Measurements from ENCODE around the gene FOSL2.

FOSL2 gene

DNA sequence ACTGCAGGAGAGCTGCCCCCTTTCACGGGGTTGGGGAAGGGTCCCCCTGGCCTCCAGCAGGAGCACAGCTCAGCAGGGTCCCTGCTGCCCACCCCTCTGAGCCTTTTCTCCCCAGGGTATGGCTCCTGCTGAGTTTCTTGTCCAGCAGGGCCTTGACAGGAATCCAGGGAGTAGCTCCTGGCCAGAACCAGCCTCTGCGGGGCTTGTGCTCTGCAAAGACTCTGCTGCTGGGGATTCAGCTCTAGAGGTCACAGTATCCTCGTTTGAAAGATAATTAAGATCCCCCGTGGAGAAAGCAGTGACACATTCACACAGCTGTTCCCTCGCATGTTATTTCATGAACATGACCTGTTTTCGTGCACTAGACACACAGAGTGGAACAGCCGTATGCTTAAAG is 21.2 kb downstream of the FOSL2 start:
- no peak for DNase-seq

DNA sequence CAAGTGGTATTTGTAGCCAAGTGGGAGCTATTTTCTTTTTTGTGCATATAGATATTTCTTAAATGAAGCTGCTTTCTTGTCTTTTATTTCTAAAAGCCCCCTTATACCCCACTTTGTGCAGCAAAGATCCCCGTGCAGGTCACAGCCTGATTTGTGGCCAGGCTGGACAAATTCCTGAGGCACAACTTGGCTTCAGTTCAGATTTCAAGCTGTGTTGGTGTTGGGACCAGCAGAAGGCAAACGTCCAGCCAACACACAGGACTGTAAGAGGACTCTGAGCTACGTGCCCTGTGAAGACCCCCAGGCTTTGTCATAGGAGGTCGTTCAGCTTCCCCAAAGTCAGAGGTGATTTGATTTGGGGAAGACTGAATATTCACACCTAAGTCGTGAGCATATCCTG is 21.9 kb downstream of the FOSL2 start:
- no peak for DNase-seq

DNA sequence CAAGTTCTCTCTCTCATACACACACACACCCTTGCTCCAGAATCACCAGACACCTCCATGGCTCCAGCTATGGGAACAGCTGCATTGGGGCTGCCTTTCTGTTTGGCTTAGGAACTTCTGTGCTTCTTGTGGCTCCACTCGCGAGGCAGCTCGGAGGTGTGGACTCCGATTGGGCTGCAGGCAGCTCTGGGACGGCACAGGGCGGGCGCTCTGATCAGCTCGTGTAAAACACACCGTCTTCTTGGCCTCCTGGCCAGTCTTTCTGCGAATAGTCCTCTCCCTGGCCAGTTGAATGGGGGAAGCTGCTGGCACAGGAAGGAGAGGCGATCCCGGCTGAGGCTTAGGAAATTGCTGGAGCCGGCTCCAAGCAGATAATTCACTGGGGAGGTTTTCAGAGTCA is 22.4 kb downstream of the FOSL2 start:
- DNase-seq, result no peak

DNA sequence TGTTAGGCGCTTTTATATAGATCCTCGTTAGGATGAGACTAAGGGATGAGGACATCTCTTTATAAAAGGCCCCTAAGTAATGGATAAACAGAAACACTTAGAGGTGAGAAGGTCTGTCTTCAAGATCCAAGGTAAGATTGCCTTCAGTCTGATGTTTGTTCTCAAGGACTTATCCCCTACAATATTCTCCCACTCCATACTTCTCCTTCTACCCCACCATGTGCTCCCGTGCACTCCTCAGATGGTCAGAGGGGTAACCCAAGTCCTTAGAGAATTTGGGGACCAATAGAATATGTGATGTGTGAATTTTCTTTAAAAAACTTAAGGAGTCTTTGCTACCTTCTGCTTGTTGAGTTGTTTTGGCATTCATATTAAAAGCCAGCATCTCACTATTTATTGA is 23.1 kb downstream of the FOSL2 start:
- no peak for DNase-seq

DNA sequence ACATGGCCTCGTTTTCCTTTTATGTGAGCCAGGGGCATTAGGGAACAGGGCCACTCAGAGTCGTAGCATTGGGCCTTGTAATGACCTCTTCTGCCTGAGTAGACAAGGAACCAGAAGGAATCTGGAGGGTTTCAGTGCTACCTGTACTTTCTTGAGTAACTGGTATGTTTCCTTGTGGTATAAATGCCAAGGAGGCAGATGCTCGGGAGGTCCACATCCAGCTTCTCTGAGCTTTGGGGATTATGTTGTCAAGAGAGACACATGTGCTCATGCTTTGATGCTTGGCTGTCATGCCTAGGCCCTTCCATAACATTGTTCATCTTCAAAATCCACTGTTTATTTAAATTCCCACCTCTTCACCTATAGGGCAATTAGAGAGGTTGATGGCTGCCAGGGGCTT is 26.3 kb downstream of the FOSL2 start:
- DNase-seq, result no peak

- DNase-seq, result no peak
Measured at GRCh38 chr2:28419443-28420270, 27.0 kb downstream of the FOSL2 start.

DNA sequence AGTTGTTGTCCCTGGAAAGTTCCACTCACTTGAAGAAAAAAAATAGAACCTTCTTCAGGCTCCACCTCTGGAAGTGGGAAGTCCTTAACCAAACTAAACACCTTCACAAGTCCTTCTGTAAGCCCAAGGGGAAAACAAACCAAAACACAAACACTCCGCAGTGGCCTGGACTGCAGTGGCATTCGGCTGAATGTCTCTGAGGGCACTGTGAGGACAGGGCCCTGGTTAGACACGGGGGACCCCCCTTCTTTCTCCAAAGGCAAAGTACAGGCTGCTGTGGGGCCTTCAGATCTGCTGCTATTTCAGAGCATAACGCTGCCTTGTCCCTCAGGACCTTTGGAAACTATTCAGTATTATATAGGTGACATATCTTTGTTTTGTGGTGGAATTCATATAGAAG is 28.1 kb downstream of the FOSL2 start:
- no peak for DNase-seq

- DNase-seq, result no peak
Measured at GRCh38 chr2:28422908-28423741, 30.5 kb downstream of the FOSL2 start.

DNA sequence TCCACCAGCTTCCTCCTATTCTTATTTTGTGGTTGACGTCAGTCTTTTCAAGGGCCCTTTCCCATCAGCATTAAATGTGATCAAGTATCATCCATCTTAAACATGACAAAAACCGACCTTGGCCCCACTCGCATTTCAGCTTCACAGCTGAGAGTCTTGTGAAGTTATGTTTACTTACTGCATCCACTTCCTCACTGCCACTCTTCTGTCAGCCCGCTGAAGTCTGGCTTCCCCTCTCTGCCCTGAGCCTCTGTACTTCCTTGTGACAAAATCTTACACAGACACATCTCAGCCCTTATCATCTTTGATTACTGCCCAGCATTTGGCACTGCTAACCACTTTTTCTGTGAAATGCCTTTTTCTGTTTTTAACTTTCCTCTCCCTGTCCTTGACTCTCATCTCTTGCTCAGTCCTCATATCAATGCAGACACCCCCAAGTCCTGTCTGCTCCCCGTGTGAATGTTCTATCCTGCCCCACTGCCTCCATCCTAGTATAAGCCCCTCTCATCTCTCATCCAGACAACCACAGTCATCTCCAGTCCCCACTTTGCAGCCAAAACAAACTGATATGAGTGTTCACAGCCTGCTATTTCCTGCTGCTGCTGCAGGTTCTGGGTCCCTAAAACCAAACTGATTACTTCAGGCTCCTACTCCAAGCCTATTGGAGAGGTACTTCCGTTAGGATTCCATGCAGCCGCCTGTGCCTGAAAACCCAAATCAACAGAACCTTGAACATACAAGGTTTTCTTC is 31.4 kb downstream of the FOSL2 start:
- DNase-seq, result no peak

DNA sequence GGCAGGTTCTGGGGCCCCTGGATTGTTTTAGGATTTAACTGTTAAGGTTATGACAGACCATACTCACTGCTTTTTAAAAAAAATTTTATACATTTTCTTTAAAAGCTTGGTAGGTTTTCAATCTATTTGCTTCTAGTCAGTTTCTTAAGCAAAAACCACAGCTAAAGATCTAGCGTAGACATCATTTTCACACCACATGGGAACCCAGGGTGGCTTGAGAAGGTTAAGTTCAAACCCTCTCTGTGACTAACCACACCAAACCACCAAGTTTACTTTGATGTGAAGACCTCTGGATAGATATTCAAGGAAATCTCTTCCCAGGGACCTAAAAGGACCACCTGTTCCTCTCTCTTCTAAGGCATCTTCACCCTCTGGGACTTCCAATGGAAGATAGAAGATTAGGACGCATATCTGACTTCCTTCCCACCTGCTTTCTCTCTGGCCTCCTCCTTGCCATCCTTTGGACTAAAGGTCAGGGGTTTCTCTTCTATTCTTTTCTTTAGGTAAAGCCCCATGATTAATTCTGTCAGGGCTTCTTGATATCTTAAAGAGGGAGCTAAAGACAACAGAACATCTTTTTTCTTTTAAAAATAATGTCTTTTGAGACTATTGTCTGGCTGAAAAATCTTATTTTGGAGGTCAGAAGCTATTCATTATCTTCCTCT is 32.3 kb downstream of the FOSL2 start:
- no peak for DNase-seq

GRCh38 chr2:28425464-28425835 is 32.8 kb downstream of the FOSL2 start:
- no peak for DNase-seq

- no peak for DNase-seq
Measured at GRCh38 chr2:28427741-28428415, 35.2 kb downstream of the FOSL2 start.

GRCh38 chr2:28428486-28428885 is 35.8 kb downstream of the FOSL2 start:
- DNase-seq, result no peak

GRCh38 chr2:28429636-28430376 is 37.1 kb downstream of the FOSL2 start:
- no peak for DNase-seq

DNA sequence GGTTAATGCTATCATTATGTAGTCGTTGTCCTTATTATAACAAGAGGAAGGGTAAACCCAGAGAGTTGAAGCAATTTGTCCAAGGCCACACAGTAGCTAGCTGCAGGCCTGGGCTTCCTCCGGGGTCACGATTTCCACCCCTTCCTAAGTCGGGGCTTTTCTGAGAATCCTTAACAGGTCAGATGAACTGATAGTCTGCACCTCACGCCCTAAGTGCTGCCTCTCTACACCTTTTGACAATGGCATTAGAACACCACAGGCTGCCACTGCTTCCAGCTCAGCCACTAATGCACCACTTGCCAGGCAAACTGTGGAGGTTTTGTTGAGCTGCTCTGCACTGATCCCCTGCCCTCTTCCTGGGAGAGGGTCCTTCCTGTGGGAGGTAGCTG is 37.7 kb downstream of the FOSL2 start:
- DNase-seq, result no peak

DNA sequence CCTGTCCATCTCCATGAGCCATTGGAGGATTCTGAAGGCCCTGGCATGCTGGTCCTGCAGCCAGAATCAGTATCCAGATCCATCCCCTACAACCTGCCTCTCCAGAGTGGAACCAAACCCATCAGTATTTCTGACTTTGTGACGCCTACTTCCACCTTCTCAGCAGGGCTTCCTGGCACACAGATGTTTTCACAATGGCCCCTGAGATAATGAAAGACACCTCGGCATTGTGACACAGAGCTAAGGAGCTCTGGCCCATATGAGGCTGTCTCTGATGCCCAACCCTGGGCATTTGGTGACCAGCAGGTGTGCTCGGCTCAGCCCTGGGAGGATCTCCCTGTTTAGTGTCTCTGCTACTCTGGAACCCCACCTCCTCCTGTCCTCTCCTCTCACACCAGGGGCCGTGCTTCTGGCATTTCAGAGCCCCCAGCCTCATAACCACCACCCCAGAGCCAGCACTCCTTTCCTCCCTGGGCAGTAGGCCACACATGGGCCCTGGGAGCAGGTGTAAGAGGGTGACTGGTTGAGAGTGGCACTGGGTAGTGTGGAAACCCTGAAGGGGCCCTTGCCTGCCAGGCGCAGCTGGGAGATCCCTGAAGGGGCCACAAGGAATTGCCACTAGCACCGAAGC is 38.2 kb downstream of the FOSL2 start:
- DNase-seq, result no peak

DNA sequence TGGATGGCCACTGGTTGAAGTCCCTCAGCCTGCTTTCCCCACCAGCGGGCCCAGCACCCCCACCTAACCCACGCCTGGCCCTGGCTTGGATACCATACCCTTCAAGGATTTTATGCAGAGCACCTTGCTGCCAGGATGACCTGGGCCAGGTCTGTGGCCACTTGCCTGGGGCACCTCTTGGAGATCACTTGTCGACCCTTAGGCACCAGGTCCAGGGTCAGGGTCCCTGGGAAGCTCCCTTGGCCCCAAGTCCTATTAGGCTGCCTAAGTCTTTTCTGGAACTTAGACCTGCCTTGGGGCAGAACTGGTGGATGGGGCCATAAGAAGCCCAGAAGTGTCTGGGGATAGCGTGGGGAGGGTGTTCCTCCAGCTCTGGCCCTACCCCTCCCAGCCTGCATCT is 39.1 kb downstream of the FOSL2 start:
- no peak for DNase-seq

DNA sequence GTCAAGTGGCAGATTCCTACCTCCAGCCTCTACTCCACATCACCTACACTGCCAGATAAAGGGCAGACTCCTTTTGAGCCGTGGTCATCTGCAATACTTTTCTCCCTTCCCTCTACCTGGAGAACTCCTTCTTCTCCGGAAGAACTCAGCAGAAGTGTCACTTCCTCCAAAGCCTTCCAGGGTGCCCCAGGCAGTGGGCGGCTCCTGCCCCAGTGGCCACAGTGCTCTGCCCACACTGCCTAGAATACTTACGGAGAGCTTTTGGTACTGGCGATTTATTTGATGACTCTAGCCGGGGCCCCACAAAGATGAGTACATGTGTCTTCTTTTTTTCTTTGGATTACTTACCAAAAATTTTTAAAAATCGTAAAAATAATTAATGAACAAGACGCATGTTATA is 39.7 kb downstream of the FOSL2 start:
- DNase-seq, result no peak

- DNase-seq, result no peak
Measured at GRCh38 chr2:28433215-28433614, 40.6 kb downstream of the FOSL2 start.

- DNase-seq, result no peak
Measured at GRCh38 chr2:28433935-28434599, 41.4 kb downstream of the FOSL2 start.

DNA sequence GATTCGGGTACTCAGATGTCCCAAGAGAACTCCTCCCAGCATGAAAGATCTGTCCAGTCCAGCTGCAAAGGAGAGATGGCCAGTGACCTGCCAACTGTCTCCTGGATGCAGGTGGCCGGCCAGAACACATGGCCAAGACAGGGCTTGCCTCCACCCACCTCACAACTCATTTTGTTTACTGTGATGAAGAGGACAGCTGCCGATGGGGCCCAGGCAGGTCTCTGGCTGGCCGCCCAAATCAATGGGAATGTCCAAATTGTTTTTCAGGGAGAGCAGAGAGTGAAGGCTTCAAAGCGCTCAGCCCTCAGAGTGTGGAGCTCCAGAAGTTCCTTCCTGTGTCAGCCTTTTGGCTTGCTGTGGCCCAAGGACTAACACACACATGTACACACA is 41.9 kb downstream of the FOSL2 start:
- DNase-seq, result no peak

Data from NCI-H1092 (cell line).